Neural cell (in vitro differentiated cells): ENCODE measurements around the gene TMEM17. TPM values are rescaled to one million over a fixed set of nuclear protein-coding genes. Genes with fewer than 3 reads are reported as not detected.

Source experiments
- H2AFZ ChIP-seq: fragments of 200-600, 300-800 bp; sonication (generic), shearing (Covaris generic); 2 replicates; pipeline ENCODE4 v1.6.0; 2014; ENCODE audit warnings: low read depth, mild to moderate bottlenecking, antibody characterized with exemption, low read length, moderate library complexity
- H3F3A ChIP-seq: fragments of 200-600 bp; shearing (Covaris generic); 2 replicates; pipeline ENCODE4 v1.6.1; 2016; ENCODE audit warnings: mild to moderate bottlenecking, moderate library complexity, mixed read lengths, antibody characterized with exemption, low read length; ENCODE audit not compliant: insufficient read depth, poor library complexity, severe bottlenecking
- H3K27ac ChIP-seq: fragments of 200-600, 300-800 bp; sonication (generic), shearing (Covaris generic); 2 replicates; pipeline ENCODE4 v1.5.1; 2014; ENCODE audit warnings: mild to moderate bottlenecking, low read length, moderate library complexity
- H3K27me3 ChIP-seq: fragments of 300-800, 200-600 bp; sonication (generic), shearing (Covaris generic); 2 replicates; pipeline ENCODE4 v1.6.0; 2014; ENCODE audit warnings: mild to moderate bottlenecking, low read depth, low read length, moderate library complexity; ENCODE audit not compliant: insufficient read depth
- H3K36me3 ChIP-seq: fragments of 300-800, 200-600 bp; sonication (generic), shearing (Covaris generic); 2 replicates; pipeline ENCODE4 v1.5.1; 2014; ENCODE audit warnings: mild to moderate bottlenecking, antibody characterized with exemption, low read length, moderate library complexity; ENCODE audit not compliant: insufficient read depth
- H3K4me2 ChIP-seq: fragments of 300-800, 200-600 bp; sonication (generic), shearing (Covaris generic); 2 replicates; pipeline ENCODE4 v1.6.0; 2014; ENCODE audit warnings: mild to moderate bottlenecking, low read length
- H3K4me3 ChIP-seq: fragments of 300-800, 200-600 bp; sonication (generic), shearing (Covaris generic); 2 replicates; pipeline ENCODE4 v1.5.1; 2014; ENCODE audit warnings: mild to moderate bottlenecking, low read length, moderate library complexity
- H3K79me2 ChIP-seq: fragments of 200-600 bp; shearing (Covaris generic); replicated peaks from 2 replicates; pipeline ENCODE4 v1.6.0; 2014; ENCODE audit warnings: mild to moderate bottlenecking, low read length, moderate library complexity; ENCODE audit not compliant: insufficient read depth
- H3K9ac ChIP-seq: fragments of 300-800, 200-600 bp; sonication (generic), shearing (Covaris generic); 2 replicates; pipeline ENCODE4 v1.6.1; 2016; ENCODE audit warnings: mild to moderate bottlenecking, low read length, mixed read lengths
- H3K9me2 ChIP-seq: fragments of 200-600 bp; shearing (Covaris generic); 2 replicates; pipeline ENCODE4 v1.6.1; 2016; ENCODE audit warnings: mild to moderate bottlenecking, low read length, mixed read lengths; ENCODE audit not compliant: insufficient read depth
- H3K9me3 ChIP-seq: fragments of 200-600, 300-800 bp; sonication (generic), shearing (Covaris generic); 2 replicates; pipeline ENCODE4 v1.6.1; 2016; ENCODE audit warnings: mild to moderate bottlenecking, mixed run types, low read length, moderate library complexity, mixed read lengths
- H4K20me1 ChIP-seq: fragments of 200-600 bp; shearing (Covaris generic); 2 replicates; pipeline ENCODE4 v1.6.1; 2016; ENCODE audit warnings: mild to moderate bottlenecking, mixed run types; ENCODE audit not compliant: insufficient read depth
- EP300 ChIP-seq: fragments of 450-650 bp; conservative IDR thresholded peaks from 2 replicates; pipeline ENCODE4 v1.6.1; 2014; ENCODE audit warnings: antibody characterized with exemption, mild to moderate bottlenecking, moderate library complexity; ENCODE audit not compliant: poor library complexity, severe bottlenecking
- EZH2 ChIP-seq: fragments of 200-600, 300-800 bp; shearing (Covaris generic), sonication (generic); IDR thresholded peaks from 2 replicates; pipeline ENCODE4 v1.6.1; 2014; ENCODE audit warnings: antibody characterized with exemption, low read length, borderline replicate concordance, mild to moderate bottlenecking; ENCODE audit not compliant: insufficient read depth, poor library complexity, severe bottlenecking
- MXI1 ChIP-seq: fragments of 450-650 bp; conservative IDR thresholded peaks from 2 replicates; pipeline ENCODE4 v1.6.1; 2014; ENCODE audit warnings: antibody characterized with exemption, mild to moderate bottlenecking; ENCODE audit not compliant: poor library complexity, severe bottlenecking
- POLR2AphosphoS5 ChIP-seq: IDR thresholded peaks from 2 replicates; pipeline ENCODE4 v1.6.1; 2012
- RAD21 ChIP-seq: fragments of 450-650 bp; conservative IDR thresholded peaks from 2 replicates; pipeline ENCODE4 v1.6.1; 2014; ENCODE audit warnings: antibody characterized with exemption, mild to moderate bottlenecking, moderate library complexity
- SMC3 ChIP-seq: fragments of 450-650 bp; conservative IDR thresholded peaks from 2 replicates; pipeline ENCODE4 v1.6.1; 2014; ENCODE audit warnings: antibody characterized with exemption, mild to moderate bottlenecking, moderate library complexity; ENCODE audit not compliant: poor library complexity
- TAF1 ChIP-seq: IDR thresholded peaks from 2 replicates; pipeline ENCODE4 v1.6.1; 2012; ENCODE audit warnings: low read depth
- polyA plus RNA-seq: library from polyadenylated mRNA; depleted of rRNA; stranded (reverse); fragments of >200 nt; gene quantifications from 2 replicates; pipeline ENCODE4 v1.2.3, GENCODE V29; 2014
- TF ChIP-seq, protein P1 (sequence below): fragments of 450-650 bp; IDR thresholded peaks from 2 replicates; pipeline ENCODE4 v1.5.1; 2014; ENCODE audit warnings: antibody characterized with exemption, mild to moderate bottlenecking, moderate library complexity; ENCODE audit not compliant: poor library complexity, severe bottlenecking
- TF ChIP-seq, protein P2 (sequence below): IDR thresholded peaks from 2 replicates; pipeline ENCODE4 v1.6.1; 2012; ENCODE audit warnings: borderline replicate concordance

Gene TMEM17
- polyA plus RNA-seq, 1 donor from 2014 or later, result 8.6 TPM

DNA sequence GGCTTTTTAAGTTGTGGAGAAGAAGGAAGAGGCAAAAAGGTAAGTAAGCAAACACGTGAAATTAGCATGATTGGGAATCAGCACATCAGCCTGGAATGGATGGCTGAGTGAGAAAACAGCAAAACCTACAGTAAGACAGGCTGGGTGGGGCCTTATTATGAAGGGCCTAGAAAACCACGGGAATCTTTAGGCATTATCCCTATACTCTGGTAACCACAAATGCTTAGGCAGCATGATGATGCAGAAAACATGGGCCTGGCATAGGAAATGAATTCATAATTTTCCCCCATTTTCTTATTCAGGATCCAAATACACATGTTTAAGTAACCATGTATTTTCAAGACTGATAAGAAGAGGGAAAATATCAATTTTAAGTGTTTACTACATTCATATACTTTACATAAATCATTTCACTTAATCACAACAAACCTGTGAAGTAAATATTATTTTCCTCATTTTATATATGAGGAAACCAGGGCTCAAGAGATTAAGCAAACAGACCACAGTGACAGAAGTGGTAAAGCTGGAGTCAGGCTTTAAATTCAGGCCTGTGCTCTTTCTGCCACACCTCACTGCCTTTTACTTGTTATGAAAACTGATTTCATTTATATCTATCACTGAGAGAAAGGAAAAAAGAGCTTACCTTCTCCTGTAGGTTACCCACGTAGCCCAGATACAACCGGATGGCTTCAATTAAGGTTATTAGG is 4.0 kb downstream of the TMEM17 start:
- Histone ChIP-seq H3K9me3 (no peaks in the 10 kb centered on the region), H3K4me3 (no peak overlapping the region), H4K20me1 (no peaks in the 10 kb centered on the region), H2AFZ (no peak overlapping the region), H3K4me2 (no peak overlapping the region), H3K79me2 (no peaks in the 10 kb centered on the region), H3K27me3 (no peaks in the 10 kb centered on the region), H3K27ac (no peak overlapping the region), H3K36me3 (no peaks in the 10 kb centered on the region), H3F3A (no peaks in the 10 kb centered on the region), H3K9ac (no peak overlapping the region), H3K9me2 (no peaks in the 10 kb centered on the region)
- TF ChIP-seq EZH2 (no peak), POLR2AphosphoS5 (no peak), SMC3 (no peak), MXI1 (no peak), RAD21 (no peak), EP300 (no peak), TAF1 (no peak)
- TF ChIP-seq, protein P1, sequence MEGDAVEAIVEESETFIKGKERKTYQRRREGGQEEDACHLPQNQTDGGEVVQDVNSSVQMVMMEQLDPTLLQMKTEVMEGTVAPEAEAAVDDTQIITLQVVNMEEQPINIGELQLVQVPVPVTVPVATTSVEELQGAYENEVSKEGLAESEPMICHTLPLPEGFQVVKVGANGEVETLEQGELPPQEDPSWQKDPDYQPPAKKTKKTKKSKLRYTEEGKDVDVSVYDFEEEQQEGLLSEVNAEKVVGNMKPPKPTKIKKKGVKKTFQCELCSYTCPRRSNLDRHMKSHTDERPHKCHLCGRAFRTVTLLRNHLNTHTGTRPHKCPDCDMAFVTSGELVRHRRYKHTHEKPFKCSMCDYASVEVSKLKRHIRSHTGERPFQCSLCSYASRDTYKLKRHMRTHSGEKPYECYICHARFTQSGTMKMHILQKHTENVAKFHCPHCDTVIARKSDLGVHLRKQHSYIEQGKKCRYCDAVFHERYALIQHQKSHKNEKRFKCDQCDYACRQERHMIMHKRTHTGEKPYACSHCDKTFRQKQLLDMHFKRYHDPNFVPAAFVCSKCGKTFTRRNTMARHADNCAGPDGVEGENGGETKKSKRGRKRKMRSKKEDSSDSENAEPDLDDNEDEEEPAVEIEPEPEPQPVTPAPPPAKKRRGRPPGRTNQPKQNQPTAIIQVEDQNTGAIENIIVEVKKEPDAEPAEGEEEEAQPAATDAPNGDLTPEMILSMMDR, result no peak
- TF ChIP-seq, protein P2, sequence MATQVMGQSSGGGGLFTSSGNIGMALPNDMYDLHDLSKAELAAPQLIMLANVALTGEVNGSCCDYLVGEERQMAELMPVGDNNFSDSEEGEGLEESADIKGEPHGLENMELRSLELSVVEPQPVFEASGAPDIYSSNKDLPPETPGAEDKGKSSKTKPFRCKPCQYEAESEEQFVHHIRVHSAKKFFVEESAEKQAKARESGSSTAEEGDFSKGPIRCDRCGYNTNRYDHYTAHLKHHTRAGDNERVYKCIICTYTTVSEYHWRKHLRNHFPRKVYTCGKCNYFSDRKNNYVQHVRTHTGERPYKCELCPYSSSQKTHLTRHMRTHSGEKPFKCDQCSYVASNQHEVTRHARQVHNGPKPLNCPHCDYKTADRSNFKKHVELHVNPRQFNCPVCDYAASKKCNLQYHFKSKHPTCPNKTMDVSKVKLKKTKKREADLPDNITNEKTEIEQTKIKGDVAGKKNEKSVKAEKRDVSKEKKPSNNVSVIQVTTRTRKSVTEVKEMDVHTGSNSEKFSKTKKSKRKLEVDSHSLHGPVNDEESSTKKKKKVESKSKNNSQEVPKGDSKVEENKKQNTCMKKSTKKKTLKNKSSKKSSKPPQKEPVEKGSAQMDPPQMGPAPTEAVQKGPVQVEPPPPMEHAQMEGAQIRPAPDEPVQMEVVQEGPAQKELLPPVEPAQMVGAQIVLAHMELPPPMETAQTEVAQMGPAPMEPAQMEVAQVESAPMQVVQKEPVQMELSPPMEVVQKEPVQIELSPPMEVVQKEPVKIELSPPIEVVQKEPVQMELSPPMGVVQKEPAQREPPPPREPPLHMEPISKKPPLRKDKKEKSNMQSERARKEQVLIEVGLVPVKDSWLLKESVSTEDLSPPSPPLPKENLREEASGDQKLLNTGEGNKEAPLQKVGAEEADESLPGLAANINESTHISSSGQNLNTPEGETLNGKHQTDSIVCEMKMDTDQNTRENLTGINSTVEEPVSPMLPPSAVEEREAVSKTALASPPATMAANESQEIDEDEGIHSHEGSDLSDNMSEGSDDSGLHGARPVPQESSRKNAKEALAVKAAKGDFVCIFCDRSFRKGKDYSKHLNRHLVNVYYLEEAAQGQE, result no peak

DNA sequence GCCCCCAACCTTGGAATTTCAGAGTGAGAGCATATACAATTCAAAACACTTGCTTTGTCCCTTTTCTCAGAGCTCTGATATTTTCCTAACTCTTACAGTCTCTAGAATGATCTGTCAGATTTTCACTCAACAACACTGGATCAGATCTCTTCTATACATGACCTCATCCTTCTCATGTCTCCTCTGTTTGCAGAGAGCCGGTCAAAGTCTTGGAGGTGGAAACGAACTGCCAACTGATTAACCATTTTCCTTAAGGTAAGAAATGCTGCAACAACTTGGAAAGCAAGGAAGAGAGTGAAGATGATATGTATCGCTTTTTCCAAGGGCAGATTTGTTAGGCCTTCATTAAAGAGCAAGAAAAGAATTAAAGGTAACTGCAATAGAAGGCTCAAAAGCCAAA is 4.9 kb downstream of the TMEM17 start:
- H3K9me2 ChIP-seq, result no peaks in the 10 kb centered on the region
- H4K20me1 ChIP-seq, result no peaks in the 10 kb centered on the region
- H2AFZ ChIP-seq, result no peak overlapping the region
- no peaks in the 10 kb centered on the region for H3F3A ChIP-seq
- TF ChIP-seq POLR2AphosphoS5, result no peak
- no peak for TF ChIP-seq SMC3
- TF ChIP-seq RAD21, result no peak
- no peak for TF ChIP-seq TAF1
- no peak for TF ChIP-seq MXI1
- no peak for TF ChIP-seq EP300
- TF ChIP-seq, protein P1, result no peak
- TF ChIP-seq, protein P2, result no peak
- TF ChIP-seq EZH2, result no peak
- no peak overlapping the region for H3K9ac ChIP-seq
- no peaks in the 10 kb centered on the region for H3K9me3 ChIP-seq
- no peaks in the 10 kb centered on the region for H3K79me2 ChIP-seq
- H3K4me2 ChIP-seq, result no peak overlapping the region
- no peak overlapping the region for H3K4me3 ChIP-seq
- no peak overlapping the region for H3K27ac ChIP-seq
- H3K27me3 ChIP-seq, result no peaks in the 10 kb centered on the region
- no peaks in the 10 kb centered on the region for H3K36me3 ChIP-seq
